Measurements from ENCODE around the gene ATL1.

ATL1 gene

DNA sequence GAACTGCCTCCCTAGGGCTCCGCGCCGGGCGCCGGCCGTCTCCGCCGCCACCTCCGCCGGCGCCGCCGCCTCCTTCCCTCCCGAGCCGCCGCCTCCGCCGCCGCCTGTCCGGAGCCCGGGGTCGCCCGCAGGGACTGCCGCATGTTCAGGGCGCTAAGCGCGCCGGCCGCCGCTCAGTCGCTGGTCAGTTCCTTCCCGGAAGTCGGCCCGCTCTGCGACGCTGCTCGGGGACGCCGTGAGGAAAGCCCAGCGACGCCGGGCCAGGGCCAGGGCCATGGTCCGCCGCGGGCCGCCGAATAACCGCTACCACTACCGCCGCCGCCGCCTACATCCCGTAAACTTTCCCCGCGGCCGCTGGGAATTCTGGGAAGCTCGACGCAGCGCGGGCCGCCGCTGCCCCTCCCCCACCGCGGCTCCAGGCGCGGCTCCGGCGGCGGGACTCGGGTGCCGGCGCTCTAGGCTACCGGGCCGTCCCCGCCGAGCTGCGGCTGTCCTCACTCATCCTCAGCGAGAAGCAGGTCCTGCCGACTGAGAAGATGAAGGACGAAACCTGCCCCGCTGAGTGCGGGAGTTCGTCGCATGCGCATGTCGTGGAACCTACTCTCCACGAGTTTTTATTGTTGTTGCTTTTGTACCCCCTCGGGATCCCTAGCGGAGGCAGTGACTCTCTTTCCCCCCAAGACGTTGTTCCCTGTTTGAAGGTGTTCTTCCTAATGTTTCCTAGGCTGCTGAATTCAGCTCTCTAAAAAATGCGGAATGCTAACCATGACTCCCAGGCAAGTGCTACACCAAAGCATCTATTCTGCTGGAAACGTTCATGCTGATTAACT, 108.3 kb downstream of the ATL1 start, which contains the start of gene SAV1:
Gene SAV1, minus strand, starts transcription at position 311 of the 830 bp plus-strand sequence. CDS start 339 bp downstream, outside the sequence.
- H3K4me3 ChIP-seq (ENCODE audit: control insufficient read depth, low read depth, low read length): peak within 1 kb of the TSS; percentile 79
- peak; percentile 55 for DNase-seq (ENCODE audit: low read depth)
- TF ChIP-seq, protein P1, sequence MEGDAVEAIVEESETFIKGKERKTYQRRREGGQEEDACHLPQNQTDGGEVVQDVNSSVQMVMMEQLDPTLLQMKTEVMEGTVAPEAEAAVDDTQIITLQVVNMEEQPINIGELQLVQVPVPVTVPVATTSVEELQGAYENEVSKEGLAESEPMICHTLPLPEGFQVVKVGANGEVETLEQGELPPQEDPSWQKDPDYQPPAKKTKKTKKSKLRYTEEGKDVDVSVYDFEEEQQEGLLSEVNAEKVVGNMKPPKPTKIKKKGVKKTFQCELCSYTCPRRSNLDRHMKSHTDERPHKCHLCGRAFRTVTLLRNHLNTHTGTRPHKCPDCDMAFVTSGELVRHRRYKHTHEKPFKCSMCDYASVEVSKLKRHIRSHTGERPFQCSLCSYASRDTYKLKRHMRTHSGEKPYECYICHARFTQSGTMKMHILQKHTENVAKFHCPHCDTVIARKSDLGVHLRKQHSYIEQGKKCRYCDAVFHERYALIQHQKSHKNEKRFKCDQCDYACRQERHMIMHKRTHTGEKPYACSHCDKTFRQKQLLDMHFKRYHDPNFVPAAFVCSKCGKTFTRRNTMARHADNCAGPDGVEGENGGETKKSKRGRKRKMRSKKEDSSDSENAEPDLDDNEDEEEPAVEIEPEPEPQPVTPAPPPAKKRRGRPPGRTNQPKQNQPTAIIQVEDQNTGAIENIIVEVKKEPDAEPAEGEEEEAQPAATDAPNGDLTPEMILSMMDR (IDR thresholded peaks at IDR 0.05; ENCODE audit: control insufficient read depth, insufficient read depth, low read depth, low read length, missing control alignments): no peak

DNA sequence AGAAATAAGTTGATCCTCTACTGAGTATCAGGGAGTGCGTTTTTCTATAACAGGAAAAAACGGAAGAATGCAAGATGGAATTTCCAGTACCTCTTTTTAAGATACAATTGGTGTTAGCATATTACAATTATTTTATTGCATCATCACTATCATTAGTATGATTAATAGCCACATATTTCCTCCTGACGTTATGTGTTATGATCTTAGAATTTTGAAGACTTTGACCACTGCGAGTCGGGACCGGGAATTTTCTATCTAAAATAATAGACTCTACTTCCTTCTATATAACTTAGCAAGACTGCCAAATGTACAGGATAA, 108.8 kb downstream of the ATL1 start:
- no peak for DNase-seq (ENCODE audit: low read depth)
- peak overlapping the region; percentile 79 for H3K4me3 ChIP-seq (ENCODE audit: control insufficient read depth, low read depth, low read length)
- TF ChIP-seq, protein P1 (IDR thresholded peaks at IDR 0.05; ENCODE audit: control insufficient read depth, insufficient read depth, low read depth, low read length, missing control alignments): no peak

DNA sequence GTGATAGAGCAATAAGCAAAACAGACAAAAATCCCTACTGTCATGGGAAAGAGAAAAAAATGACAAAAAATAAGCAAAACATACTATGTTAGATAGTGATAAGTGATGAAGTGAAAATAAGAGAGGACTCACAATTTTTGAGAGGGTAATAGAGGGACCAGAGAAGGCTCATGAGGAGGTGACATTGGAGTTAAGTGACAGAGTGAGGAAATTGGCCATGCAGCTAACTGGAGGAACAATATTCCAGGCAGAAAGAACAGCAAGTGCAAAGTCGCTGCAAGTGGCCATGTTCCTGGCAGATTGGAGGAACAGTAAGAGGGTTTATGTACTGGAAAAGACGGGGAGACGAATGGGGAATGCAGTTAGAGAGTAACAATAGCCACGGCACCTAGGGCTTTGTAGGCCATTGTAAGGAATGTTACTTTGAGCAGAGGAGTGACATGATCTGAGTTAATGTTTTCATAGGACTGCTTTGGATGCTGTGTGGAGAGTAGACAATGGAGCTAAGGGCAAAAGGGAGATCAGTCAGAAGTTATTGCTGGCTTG, 109.6 kb downstream of the ATL1 start:
- TF ChIP-seq, protein P1 (IDR thresholded peaks at IDR 0.05; ENCODE audit: control insufficient read depth, insufficient read depth, low read depth, low read length, missing control alignments): no peak
- no peak for DNase-seq (ENCODE audit: low read depth)

DNA sequence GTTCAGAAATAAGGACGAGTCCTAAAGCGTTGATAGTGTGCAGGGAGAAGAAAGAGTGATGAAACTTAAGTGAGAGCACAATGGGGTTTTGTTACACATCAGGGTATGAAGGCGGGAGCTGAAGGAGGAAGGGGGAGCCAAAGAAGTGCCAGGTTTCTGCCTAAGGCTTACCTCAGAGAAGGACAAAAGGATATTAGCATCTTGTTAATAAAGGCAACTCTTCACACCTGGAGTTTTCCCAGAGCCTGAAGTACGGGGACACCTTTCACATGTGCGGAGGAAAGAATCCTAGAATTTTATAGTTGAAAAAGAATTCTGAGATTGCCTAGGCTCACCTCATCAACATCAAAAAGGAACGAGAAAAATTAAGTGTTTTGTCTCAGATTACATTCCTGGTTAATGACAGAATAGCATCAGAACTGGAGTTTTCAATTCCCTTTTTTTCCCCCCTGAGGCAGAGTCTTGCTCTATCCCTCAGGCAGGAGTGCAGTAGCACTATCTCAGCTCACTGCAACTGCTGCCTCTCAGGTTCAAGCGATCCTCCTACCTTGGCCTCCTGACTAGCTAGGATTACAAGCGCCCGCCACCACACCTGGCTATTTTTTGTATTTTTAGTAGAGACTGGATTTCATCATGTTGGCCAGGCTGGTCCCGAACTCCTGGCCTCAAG, 110.4 kb downstream of the ATL1 start:
- H3K4me3 ChIP-seq (ENCODE audit: control insufficient read depth, low read depth, low read length): no peak overlapping the region
- no peak for DNase-seq (ENCODE audit: low read depth)
- TF ChIP-seq, protein P1 (IDR thresholded peaks at IDR 0.05; ENCODE audit: control insufficient read depth, insufficient read depth, low read depth, low read length, missing control alignments): no peak

More for the DNA sequence above, 109.6 kb downstream of the ATL1 start:
- no peak overlapping the region for H3K4me3 ChIP-seq (ENCODE audit: control insufficient read depth, low read depth, low read length)

DNA sequence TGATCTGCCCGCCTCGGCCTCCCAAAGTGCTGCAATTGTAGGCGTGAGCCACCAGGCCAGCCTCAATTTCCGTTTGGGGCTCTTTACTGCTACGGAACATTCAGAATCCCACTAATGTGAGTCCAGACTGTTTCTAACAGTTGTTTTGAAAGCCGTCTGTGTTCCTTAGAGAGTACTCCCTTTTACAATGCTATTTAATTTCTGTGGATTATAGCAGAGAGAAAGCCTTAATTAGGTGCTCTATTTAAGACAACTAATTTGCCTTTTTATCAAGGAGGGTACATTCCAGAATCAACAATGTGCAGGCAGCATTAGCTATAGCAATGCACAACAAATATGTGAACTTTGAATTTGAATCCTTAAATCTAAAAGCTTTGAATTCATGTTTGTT, 110.9 kb downstream of the ATL1 start:
- no peak overlapping the region for H3K4me3 ChIP-seq (ENCODE audit: control insufficient read depth, low read depth, low read length)
- TF ChIP-seq, protein P1 (IDR thresholded peaks at IDR 0.05; ENCODE audit: control insufficient read depth, insufficient read depth, low read depth, low read length, missing control alignments): no peak
- no peak for DNase-seq (ENCODE audit: low read depth)

DNA sequence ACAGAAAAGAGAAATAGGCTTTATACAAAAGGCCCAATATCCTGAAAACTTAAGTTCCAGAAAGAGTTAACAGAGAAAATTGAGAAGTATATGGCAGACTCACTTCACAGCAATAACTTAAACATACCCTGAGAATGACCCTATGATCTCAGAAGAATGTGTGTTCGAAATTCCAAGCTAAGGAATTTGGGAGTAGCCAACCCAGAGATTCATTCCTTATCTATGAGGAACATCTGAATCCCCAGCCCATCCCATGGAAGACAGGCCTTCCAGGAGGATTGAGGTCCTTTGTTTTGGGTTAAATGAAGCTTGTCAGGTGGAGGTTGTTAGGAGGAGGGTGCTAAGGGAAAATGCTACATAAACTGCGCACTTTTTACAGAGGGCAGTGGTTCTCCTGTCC, 115.7 kb downstream of the ATL1 start:
- no peak for DNase-seq (ENCODE audit: low read depth)

More for the DNA sequence above, 115.7 kb downstream of the ATL1 start:
- H3K4me3 ChIP-seq (ENCODE audit: control insufficient read depth, low read depth, low read length): no peak overlapping the region
- TF ChIP-seq, protein P1 (IDR thresholded peaks at IDR 0.05; ENCODE audit: control insufficient read depth, insufficient read depth, low read depth, low read length, missing control alignments): no peak

All from AG09309 (cell line).